Activated T-cell treated with anti-CD3 and anti-CD28 coated beads, Interleukin-2, amount 50 U/mL, for 1 hour (primary cell): Measurements from ENCODE around the gene UPK3BL2.
"Not testable (repeated sequence)": the region's sequence is repeated elsewhere in the genome, so short reads cannot be mapped to it uniquely, and the experiment has no call there.

Experiments used
- DNase-seq: peaks from one replicate; pipeline ENCODE4 v3.0.0-alpha.2; 2020

Gene UPK3BL2, protein sequence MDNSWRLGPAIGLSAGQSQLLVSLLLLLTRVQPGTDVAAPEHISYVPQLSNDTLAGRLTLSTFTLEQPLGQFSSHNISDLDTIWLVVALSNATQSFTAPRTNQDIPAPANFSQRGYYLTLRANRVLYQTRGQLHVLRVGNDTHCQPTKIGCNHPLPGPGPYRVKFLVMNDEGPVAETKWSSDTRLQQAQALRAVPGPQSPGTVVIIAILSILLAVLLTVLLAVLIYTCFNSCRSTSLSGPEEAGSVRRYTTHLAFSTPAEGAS

DNA sequence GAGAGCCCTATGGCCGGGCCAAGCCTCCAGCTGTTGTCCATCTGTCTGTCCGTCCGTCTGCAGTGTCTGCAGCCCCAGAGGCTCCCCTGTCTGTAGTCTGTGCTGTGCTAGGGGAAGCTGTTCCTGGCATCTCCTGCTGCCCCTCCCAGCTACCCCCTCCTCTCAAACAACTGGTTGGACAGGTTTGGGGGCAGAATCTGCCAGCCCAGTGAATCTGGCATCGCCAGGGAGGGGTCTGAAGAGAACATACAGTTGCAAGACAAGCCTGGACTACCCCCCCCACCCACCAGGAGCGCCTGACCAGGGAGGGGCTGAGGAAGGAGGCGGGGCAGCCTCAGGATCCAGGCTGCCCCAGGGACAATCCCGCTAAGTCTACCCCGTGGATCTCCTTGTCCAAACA is at the start of gene UPK3BL2:
TSS of gene UPK3BL2 (minus strand) at position 101 of the 400 bp plus-strand sequence. CDS start at position 41, 60 bp downstream.
- DNase-seq = not testable (repeated sequence)

DNA sequence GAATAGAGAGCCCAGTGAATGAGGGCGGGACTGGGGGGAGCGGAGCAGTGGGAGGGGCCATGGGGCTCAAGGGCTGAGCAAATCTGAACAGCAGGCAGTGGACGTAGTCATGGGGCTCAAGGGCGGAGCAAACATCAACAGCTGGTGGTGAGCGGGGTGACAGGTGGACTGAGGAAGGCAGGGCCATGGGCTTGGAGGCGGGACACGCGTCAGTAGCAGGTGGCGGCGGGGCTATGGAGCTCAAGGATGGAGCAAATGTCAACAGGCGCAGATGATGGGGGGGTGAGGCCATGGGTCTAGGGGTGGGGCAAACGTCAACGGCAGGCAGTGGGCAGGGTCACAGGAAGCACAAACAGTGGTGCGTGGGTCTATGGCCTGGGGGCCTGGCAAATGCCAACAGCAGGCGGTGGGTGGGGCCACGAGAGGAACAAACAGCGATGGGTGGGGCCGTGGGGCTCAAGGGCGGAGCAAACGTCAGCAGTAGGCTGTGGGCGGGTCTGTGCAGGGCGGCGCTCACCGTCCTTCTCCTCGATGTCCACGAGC is 49.1 kb upstream of the UPK3BL2 start:
- peak; percentile 55 for DNase-seq

DNA sequence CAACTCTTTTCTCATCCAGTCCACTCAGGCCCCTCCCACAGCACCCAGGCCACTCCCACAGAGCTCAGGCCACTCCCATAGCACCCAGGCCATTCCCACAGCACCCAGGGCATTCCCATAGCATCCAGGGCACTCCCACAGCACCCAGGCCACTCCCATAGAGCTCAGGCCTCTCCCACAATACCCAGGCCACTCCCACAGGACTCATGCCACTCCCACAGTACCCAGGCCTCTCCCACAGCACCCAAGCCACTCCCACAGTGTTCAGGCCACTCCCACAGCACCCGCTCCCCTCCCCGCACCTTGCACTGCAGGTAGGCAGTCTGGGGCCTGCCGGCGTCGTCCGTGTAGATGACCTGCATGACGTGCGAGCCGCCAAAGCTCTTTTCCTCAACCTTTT is 46.4 kb upstream of the UPK3BL2 start:
- DNase-seq = not testable (repeated sequence)

DNA sequence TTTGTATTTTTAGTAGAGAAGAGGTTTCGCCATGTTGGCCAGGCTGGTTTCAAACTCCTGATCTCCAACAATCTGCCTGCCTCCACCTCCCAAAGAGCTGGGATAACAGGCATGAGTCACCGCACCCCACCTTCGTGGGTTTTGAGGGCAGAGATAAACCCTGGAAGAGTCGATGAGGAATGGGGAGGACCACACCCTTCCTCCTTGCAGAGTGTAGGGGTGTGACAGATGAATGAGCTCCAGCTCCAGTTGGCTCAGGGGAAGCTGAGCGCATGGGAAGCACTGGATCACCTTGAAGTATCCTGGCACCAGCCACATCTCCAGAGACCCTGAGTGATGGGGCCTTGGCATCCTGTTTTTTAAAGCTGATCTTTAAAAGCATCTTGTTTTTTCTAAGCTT is 40.0 kb upstream of the UPK3BL2 start:
- not testable (repeated sequence) for DNase-seq

DNA sequence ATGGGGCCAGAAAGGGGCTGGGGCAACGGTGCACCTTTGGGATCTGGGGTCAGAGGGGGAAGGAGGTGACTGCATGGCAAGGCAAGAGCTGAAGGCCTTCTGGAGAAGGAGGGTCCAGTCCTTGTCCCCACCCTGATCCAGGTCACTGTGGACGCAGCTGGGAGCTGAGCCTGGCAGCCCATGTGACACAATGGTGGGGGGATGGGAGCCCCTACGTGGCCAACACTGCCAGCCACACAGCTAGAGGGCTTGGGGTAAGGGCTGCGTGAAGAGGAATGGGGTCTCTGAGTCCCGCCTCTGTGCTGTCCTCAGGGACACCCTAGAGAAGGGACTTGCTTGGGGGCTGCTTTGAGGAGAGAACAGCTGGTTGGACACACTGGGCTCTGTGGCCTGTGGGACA is 38.2 kb upstream of the UPK3BL2 start:
- DNase-seq = not testable (repeated sequence)

DNA sequence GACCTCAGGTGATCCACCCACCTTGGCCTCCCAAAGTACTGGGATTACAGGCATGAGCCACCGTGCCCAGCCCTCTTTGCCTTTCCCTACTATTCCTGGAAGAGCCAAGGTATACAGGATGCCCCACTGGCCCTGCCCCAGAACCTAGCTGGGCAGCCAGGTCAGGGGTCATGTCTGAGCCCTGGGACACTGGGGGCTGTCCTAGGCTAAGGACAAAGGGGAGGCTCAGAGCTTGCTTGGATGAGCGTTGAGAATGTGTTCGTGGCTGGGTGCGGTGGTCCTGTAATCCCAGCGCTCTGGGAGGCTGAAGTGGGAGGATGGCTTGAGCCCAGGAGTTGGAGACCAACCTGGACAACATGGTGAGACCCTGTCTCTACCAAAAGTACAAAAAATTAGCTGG is 35.0 kb upstream of the UPK3BL2 start:
- DNase-seq = not testable (repeated sequence)

DNA sequence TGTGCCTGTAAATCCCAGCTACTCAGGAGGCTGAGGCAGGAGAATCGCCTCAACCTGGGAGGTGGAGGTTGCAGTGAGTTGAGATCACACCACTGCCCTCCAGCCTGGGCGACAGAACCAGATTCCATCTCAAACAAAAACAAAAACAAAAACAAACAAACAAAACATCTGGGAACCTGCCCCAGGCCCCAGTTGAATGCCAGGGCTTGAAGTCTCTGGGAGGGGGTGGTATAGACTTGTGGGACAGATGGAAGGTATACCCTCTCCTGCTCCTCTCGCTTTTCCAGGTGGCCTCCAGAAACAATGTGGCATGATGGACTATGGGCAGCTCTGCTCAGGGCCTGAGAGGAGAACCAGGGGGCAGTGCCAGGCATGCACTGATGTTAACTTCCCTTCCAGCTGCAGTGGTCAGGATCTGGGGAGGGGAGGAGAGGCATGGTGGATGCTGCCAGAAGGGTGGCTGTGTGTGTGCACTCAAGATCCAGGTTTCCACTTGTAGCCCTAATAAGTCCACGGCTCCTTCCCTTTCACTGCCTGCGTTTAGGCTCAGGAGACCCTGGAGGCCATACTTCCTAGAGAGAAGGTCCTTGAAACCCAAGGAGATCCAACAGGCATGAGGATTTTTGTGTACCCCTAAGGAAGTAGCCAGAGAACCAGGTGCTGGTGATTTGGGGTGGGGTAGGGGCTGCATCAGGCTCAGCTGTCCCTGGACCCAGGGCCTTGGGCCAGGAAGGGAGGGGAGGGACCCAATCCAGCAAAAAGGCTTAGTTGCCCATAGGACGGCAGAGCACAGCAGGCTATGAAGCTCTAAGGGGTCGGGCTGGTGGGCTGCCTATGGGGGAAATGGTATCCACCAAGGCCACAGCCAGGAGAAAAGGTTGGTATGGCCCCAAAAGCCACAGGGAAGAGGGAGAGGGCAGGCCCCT is 34.1 kb upstream of the UPK3BL2 start:
- DNase-seq = not testable (repeated sequence)

DNA sequence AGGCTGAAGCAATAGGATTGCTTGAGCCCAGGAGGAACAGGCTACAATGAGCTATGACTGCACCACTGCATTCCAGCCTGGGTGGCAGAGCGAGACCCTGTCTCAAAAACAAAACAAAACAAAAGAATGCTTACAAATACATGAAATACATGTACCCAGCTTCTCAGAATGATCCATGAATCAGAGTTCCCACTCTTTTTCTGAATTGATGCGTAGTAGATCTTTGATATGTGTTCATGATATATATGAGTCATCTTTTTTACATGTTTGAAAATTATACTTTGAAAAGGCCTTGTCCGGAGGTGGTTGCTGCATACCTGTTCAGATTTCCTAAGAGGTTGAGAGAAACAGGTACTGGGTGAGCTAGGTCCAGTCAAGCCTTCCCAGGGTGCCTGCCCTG is 32.9 kb upstream of the UPK3BL2 start:
- DNase-seq = not testable (repeated sequence)

DNA sequence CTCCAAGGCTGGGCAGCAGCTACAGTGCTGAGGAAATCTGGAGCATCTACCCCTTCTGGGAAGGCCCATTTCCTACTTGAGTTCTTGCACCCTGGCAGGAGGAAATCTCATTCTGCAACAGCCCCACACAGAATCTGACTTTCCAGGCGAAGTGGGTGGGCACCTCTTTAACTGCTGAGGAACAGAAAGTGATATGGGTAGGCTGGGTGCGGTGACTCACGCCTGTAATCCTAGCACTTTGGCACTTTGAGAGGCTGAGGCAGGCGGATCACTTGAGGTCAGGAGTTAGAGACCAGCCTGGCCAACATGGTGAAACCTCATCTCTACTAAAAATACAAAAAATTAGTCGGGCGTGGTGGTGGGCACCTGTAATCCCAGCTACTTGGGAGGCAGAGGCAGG is 31.1 kb upstream of the UPK3BL2 start:
- DNase-seq = not testable (repeated sequence)

DNA sequence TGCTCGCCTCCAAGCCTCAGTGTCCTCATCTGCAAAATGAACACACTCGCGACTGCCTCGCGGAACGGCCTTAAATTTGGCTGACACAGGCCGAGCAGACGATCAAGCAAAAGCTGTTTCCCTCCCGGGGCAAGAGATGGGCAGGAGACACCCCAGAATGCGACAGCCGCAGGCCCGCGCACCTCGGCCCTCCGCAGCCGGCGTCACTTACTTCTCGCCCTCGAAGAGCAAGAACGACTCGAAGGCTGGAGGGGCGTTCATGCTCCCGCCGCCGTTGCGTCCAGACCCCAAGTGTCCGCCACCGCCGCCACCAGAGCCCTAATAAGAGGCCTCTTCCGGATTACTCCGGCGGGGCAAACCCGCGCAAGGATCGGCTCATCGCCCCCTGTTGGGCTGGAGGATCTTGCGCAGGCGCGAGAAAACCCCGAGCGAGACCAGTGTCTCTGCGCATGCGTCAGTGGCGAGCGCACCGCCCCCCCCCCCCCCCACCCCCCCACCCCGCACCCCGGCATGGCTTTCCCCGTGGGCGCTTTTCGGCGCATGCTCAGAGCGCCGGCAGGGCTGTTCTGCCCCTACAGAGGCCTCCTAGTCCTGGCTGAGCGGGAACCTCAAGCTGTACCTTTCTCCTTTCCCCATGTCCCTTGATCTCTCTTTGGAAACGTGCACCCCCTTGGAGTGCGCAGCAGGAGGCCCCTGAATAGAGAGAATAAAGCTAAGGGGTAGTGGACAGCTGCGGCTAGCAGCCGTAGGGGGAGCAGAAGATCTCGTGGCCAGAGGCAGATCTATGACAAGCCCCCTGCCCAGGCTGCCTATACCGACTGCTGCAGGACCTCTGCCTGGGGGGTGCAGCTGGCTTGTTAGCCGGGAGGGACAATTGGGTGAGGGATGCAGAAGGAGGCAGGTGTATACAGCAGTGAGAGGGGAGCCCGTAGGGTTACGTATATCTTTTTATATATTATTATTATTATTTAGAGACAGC is 29.1 kb upstream of the UPK3BL2 start, which contains the start of gene POLR2J3:
TSS of gene POLR2J3 (minus strand) at position 323 of the 979 bp plus-strand sequence. CDS start at position 261, 62 bp downstream.
- peak; percentile 100 for DNase-seq

DNA sequence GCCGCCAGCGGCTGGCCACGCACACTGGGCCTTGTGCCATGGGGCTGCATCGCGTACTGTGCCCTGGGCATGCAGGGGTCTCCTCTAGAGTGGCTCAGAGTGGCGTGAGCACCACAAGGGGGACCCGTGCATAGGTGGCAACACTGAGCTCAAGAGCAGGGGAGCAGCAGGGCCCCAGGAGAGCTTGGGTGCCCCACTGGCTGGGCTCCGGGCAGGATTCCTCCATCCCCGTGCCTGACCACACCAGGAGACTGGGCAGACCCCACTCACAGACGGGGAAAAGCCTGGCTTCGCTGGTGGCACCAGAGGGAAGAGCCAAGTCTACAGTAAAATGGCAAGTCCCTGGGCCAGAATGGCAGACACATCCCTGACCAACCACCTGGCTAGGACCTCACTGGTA is 25.1 kb upstream of the UPK3BL2 start:
- DNase-seq = not testable (repeated sequence)

DNA sequence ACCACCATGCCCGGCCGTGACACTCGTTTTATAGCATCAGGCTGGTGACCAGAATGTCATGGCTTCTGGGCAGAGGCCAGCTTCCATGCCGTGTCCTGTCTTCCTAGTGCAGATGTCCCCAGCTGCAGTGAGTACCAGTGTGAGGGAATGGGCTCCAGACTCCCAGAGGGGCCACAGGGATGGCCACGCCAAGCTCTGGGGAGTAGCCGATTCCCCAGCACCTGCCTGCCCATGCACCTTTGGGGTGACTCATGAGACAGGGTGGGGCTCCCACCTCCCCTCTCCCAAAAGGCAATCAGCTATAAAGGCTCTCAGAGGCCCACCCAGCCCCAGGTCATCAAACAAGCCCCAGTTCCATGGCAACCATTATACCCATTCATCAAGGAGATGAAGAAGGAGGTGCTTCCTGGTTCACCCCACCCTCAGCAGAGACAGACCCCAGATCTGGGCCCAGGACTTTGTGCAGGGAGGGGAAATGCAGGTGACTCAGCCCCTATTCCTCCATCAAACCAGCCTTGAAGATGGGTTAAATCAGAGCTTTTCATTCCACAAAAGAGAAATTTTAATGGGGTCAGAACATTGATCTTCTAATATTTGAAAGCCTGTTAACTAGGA is 7.4 kb upstream of the UPK3BL2 start, which contains the start of gene SPDYE2:
TSS of gene SPDYE2 (plus strand) at position 419 of the 615 bp plus-strand sequence. CDS start 2,030 bp downstream, outside the sequence.
- not testable (repeated sequence) for DNase-seq

DNA sequence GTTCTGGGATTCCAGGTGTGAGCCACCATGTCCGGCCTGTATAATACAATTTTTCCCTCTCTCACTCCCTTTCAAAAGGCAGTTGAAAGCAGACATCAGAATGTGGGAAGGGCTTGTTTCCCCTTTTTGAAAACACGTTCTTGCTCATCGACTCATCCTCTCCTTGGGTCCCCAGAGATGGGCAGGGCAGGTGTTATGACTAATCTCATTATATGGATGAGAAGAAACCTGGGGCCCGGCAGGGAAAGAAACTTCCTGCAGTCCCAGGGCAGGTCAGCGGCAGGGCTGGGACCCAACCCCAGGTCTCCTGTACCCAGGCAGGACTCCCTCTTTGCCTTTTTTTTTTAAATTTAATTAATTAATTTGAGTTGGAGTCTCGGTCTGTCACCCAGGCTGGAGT is 2.9 kb upstream of the UPK3BL2 start:
- DNase-seq = not testable (repeated sequence)

DNA sequence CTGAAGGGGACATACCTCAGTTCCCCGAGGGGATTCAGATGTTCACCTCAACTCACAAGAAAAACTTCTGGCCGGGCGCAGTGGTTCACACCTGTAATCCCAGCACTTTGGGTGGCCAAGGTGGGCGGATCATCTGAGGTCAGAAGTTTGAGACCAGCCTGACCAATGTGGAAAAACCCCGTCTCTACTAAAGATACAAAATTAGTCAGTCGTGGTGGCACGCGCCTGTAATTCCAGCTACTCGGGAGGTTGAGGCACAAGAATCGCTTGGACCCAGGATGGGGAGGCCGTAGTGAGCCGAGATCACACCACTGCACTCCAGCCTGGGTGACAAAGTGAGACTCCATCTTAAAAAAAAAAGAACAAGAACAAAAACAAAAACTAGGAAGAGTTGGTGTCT is 1.8 kb upstream of the UPK3BL2 start:
- not testable (repeated sequence) for DNase-seq

DNA sequence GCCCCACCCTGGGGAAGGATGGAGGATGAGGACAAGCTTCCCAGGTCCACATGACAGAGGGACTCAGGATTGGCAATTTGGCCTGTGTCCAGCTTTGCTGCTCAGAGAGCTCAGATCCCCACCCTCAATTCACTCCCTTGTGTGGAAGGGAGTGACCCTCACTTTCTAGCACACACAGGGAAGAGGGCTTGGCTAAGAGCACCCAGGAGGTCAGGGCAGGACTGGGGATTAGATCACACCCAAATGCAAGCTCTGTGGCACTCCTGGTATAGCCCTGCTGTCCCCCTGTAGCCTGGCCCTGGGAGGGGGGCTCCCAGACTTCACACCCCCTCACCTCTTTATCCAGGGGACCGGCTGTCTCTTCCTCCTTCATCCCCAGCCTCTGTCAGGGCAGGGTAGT is 876 bp upstream of the UPK3BL2 start:
- DNase-seq = not testable (repeated sequence)

DNA sequence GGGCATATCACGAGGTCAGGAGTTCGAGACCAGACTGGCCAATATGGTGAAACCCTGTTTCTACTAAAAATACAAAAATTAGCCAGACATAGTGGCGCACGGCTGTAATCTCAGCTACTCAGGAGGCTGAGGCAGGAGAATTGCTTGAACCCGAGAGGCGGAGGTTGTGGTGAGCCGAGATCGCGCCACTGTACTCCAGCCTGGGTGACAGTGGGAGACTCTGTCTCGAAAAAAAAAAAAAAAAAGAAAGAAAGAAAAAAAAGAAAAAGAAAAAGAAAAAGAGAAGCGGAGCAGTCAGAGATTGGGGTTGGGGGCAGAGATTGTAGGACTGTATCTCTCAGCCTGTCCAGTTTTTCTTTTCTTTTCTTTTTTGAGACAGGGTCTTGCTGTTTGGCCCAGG is 725 bp downstream of the UPK3BL2 start:
- DNase-seq = not testable (repeated sequence)

DNA sequence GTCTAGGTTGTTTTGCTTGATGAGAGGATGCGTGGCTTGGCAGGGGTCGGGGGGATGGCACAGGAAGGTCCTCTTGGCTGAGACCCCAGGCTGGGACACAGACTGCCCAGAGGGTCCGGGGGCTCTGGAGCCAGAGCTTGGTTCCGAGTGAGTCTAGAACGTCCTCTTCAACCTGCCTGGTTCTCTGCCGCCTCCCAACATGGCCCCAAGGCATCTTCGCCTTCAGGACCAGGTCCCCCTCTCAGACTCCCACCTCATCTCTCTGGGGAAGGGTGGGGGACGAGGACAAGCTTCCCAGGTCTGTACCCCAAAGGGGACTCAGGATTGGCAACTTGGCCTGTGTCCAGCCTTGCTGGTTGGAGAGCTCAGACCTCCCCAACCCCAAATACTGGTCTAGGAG is 1.4 kb downstream of the UPK3BL2 start:
- DNase-seq = not testable (repeated sequence)

DNA sequence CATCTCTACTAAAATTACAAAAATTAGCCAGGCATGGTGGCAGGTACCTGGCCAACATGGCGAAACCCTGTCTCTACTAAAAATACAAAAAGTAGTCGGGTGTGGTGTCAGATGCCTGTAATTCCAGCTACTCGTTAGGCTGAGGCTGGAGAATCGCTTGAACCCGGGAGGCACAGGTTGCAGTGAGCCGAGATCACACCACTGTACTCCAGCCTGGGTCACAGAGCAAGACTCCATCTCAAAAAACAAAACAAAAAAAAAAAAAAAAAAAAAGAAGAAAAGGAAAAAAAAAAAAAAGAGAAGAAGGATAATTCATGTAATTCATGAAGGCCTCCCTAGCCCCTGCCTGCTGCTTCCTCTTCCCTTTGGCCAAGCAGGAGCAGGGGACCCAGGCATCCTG is 2.9 kb downstream of the UPK3BL2 start:
- not testable (repeated sequence) for DNase-seq

DNA sequence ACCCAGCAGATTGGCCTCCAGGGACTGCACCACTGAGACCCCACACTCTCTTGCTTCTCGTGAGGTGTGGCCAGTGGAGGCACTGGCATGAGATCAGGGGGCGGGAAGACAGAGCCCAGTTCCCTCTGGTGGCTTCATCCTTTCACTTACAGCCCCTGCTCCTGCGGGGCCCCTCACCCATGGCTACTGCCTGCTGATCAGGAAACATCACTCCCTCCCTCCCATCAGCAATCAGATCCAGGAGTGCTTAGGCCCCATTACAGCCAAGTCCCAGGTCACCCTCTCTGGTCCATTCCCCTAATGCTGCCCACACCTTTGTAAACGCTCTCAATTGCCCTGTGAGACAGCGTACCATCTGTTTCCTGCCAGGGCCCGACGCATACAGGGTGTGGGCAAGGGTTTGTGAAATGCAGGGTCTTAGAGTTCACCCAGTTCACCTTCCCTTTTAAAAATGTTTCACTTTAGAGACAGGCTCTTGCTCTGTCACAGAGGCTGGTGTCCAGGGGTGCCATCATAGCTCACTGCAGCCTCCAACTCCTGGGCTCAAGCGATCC is 8.4 kb downstream of the UPK3BL2 start:
- DNase-seq = not testable (repeated sequence)

DNA sequence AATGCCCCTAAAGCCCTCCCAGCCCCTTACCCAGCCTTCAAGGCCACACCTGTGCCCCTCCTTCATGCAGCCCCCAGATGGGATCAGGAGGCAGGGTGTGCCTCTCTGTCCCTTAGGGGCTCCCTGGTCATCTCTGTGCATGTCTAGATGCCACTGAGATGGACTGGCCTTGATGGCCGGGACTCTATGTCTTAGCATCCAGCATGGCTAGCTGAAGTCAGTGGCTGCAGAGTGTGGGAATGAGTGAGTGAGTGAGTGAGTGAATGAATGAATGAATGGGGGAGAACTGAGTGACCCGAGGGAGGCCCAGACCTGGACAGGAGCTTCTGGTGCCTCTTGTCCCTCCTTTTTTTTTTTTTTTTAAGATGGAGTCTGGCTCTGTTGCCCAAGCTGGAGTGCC is 11.4 kb downstream of the UPK3BL2 start:
- not testable (repeated sequence) for DNase-seq

DNA sequence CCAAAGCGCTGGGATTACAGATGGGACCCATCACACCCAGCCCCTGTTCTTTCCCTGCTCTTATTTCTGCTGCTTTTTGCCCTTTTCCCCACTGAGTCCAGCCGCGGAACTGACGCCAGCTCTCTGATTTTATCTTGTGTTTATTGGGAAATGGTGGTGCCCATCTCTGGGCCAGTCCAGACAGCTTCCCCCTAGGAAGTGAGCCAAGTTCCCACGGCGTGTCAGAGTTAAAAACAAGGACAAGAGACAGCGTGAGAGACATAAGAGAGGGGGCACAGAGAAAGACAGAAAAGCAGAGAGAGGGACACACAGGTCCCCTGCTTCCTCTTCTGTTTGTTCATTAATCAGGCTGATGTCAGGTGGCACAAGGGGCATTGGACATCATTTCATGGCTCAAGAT is 11.9 kb downstream of the UPK3BL2 start:
- not testable (repeated sequence) for DNase-seq
